NCI-H2227 treated with DMSO at 0.1 percent for 48 hours (cell line): ENCODE results near the gene KAT2B.
A peak's percentile ranks its signal among the peaks of the same experiment; 100 is the strongest.

Experiments used
- DNase-seq: peaks from one replicate; lab custom pipeline; 2025; lab: John Stamatoyannopoulos, UW

The KAT2B gene

GRCh38 chr3:20066850-20067617 is 26.8 kb downstream of the KAT2B start:
- no peak for DNase-seq

- no peak for DNase-seq
These were observed 28.4 kb downstream of the KAT2B start for GRCh38 chr3:20068512-20069177.

DNA sequence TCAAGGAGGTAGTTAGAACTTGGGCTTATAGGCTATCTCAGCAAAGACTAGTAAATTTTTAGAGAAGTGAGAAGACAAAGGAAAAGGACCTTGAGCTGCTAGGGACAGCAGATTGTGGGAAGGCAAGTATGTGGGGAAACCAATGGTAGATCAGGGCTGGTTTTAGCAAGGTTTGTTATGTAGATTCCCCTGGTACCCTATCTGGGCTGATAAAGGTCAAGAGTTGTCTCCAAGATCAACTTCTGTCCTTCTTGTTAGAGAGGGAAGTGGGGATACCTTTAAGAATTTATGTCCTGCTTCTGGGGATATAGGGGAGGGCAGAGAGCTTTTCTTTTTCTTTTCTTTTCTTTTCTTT is 28.9 kb downstream of the KAT2B start:
- DNase-seq = no peak

- DNase-seq = no peak
These were observed 30.9 kb downstream of the KAT2B start for GRCh38 chr3:20071175-20071574.

DNA sequence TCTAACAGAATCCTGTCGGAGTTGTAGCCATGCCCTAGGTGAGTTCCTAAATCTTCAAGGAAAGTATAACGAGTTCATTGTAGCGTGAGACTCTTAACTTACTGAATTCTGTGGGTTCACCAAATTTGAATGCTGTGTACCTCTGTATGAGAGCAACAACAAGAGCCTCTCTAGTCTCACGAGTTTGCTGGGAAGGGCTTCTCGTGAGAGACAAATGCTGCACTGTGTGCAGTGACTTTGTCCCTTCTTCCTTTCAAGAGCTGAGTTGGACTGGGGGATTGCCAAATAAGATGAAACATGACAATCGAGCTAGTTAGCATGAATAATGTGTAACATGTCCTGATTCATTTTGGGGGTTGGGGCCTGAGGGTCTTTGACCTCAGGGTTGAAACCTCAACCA is 32.2 kb downstream of the KAT2B start:
- DNase-seq = no peak

DNA sequence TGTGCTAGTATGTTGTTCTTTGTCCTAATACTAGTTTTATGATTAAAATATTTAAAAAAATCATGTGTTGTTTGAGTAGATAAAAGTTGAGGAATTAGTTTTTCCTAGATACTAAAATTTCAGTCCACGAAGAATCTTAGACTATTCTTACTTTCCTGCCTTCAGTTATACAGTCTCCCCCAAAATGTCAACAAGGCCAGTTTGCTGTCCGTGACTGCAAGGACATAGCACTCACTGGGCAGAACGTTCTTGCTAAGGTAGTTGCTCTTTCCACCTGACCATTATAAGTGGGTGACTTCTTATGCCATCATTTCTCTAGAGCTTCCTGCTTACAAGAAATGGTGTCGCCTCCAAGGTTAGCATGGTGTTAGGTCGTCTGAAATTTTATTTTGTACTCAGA is 32.8 kb downstream of the KAT2B start:
- DNase-seq = no peak

DNA sequence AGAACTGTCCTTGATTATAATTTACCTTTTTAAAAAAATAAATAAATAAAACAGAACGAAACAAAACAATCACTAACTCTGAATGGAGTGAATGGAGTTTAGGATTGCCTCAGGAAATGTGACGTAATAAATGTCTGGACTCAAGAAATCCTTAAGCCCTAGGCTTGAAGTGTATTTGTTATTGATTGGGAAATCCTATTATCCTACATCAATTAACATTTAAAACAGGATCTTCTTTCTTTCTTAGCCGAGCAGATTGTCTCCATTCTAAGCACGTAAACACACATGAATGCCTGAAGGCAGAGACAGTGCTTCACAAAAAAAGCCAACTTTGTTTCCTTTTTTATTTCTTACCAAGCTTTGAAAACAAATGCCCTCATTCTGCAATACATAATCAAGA is 33.4 kb downstream of the KAT2B start:
- DNase-seq = no peak

- DNase-seq = no peak
These were observed 34.2 kb downstream of the KAT2B start for GRCh38 chr3:20074226-20075063.

DNA sequence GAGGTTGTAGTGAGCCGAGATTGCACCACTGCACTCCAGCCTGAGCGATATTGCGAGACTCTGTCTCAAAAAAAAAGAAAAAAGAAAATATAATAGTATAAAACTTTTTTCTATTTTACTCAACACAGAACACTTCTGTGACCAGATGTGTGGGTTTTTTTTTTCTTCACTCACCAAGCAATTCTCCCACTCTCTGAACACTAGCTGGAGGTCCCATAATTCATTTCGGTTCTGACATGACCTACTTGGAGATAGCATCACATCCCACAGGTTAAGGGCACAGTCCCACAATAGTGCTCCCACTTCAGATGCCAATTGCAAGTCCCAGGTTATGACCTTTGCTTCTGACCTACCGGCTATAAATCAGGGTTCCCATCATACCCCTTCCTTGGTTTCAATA is 35.0 kb downstream of the KAT2B start:
- no peak for DNase-seq

GRCh38 chr3:20076296-20076997 is 36.2 kb downstream of the KAT2B start:
- DNase-seq = no peak

DNA sequence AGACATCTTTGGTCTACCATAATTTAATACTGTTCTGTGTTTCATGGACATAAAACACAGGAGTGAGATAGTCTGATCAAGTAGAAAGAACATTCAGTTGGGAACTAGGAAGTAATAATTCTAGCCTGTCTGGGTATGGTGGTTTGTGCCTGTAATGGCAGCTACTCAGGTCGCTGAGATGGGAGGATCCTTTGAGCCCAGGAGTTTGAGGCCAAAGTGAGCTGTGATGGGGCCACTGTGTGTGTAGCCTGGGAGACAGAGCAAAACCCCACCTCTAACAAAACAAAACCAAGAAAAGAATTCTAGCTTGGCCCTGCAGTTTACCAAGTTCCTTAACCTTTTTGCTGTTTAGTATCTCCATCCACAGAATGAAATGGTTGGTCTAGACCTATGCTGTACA is 36.8 kb downstream of the KAT2B start:
- no peak for DNase-seq

DNA sequence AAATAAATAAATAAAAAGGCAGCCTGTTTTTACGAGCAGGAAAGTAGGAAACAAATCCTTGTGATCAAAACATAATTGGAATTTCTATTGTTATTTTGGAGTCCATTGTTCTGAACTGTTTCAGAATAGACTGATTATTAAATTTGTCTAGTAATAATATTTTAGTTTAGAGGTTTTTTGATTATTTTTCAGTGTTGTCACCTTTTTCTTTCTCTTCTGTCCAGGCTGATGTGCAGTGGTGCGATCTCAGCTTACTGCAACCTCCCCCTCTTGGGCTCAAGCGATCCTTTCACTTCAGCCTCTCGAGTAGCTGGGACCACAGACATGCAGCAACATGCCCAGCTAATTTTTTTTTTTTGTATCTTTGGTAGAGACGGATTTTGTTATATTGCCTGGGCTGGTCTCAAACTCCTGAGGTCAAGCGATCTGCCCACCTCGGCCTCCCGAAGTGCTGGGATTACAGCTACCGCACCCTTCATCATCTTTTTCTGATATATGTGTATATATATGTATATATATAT is 38.0 kb downstream of the KAT2B start:
- peak; percentile 15 for DNase-seq

GRCh38 chr3:20079621-20080020 is 39.4 kb downstream of the KAT2B start:
- DNase-seq = no peak

- no peak for DNase-seq
These were observed 40.8 kb downstream of the KAT2B start for GRCh38 chr3:20080956-20081554.

- no peak for DNase-seq
These were observed 43.0 kb downstream of the KAT2B start for GRCh38 chr3:20083253-20083652.

- DNase-seq = no peak
These were observed 43.7 kb downstream of the KAT2B start for GRCh38 chr3:20083953-20084352.

- no peak for DNase-seq
These were observed 51.2 kb downstream of the KAT2B start for GRCh38 chr3:20091331-20092047.

DNA sequence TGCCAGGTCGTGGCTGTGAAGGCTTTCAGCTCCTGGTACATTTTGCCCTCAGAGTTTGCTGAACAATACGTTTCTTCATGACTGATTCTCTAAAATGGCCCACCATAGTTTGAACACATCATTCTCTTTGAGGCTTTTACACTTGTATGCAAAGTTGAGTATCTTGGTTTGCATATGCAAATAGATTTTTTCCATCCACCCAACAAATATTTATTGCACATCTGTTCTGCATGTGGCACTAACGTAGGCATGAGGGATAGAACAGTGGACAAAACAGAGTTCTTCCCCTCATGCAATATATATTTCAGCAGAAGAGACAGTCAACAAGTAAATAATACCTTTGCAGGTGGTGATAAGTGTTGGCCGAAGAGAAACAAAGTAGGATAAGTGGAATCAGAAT is 55.2 kb downstream of the KAT2B start:
- no peak for DNase-seq

DNA sequence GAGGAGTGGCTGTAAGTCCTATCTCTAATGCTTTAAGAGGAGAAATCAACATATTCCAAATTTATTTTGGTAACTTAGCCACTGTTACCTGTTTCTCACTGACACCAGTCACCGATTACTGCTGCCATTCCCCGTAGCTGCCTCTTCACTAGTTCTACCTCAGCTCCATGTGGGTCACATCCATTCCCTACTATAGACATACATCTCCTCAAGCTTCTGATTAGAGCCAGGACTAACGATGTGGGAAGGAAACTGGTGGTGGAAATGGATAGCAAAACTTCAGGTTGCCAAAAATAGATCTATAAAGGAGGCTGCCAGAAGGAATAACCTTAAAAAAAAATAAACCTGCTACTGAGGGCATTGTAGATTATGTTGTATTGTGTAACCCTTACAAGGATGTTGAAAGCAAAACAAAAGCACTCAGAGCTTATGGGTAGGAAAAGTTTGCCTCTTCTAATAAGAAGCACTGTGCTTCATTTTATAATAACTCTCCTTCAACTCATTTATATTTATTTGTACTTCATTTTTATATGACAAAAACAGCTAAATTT is 56.0 kb downstream of the KAT2B start:
- no peak for DNase-seq

- no peak for DNase-seq
These were observed 56.8 kb downstream of the KAT2B start for GRCh38 chr3:20097015-20097414.

DNA sequence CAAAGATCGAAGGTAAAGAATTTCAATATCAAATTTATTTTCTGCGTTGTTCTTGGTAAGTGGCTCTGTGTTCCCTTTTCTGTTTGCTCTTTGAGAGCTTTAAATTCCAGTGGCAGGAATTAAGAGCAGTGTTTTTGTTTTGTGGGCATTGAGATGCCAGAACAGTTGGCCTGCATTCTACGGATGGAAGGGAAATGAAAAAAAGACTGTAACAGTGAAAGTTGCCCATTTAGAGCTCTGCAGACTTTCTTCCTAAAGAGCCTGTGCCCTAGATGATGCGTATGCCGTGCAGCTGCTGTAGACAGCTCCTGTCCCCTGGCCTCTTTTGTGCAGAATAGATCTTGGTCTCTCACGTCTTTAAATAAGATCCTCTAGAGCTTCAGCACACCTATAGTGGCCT is 58.8 kb downstream of the KAT2B start:
- no peak for DNase-seq
